Measurements from ENCODE around the gene ABI3.

GRCh38 chr17:49239963-49240362 lies 29.5 kb downstream of the ABI3 start:
- TF ChIP-seq POLR2AphosphoS5 (IDR thresholded peaks at IDR 0.05; ENCODE audit: low read depth, low read length), result no peak
- no peak for TF ChIP-seq TAF1 (IDR thresholded peaks at IDR 0.05; ENCODE audit: borderline replicate concordance, insufficient read depth, low read length)
- TF ChIP-seq REST (IDR thresholded peaks at IDR 0.05; ENCODE audit: insufficient read depth in 1 of 2, low read depth in 2 of 2, low read length in 2 of 2), result no peak
- TF ChIP-seq SIN3A (IDR thresholded peaks at IDR 0.05; ENCODE audit: borderline replicate concordance, insufficient read depth, low read length), result no peak
